Stimulated activated CD8-positive, alpha-beta memory T cell treated with anti-CD3 and anti-CD28 coated beads, Interleukin-7, amount 100 ng/mL, for 4 hours (primary cell): ENCODE results near the gene GPS1.

Experiments
- DNase-seq, 2 donors: peaks; one replicate each; pipeline ENCODE4 v3.0.0-alpha.2; 2020; ENCODE audit warnings: low read depth in 2 of 2

GPS1 gene

DNA sequence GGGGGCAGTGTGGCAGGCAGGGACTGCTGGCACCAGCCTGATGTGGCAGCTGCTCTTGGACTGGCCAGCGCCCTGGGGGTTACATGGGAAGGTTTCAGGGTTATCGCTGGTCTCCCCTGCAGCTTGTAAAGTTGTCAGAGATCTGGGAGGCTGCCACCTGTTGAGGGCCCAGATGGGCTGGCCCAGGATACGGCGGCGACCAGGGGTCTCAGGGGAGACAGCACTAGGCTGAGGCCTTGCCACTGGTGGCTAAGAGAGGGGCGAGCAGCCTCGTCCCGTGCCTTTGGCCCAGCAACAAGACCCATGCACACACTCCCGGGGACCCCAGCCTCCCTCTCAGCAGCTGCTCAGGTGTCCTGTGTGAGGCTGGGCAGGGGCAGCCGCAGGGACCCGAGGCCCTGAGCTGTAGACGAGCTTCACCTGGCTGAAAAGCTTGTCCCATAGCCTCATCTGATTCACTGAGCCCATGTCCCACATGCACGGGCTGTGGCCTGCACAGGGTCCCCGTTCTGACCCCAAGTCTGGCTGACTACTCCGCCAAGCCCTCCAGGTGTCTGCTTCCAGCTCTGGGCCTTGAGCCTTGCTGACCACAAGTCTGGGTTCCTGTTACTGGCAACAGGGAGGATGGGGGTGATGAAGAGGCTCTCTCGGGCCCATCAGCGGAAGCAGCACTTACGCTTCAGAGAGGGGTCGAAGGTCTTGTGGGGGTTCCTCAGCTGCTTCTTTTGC, 7.7 kb downstream of the GPS1 start:
- DNase-seq: no peak

DNA sequence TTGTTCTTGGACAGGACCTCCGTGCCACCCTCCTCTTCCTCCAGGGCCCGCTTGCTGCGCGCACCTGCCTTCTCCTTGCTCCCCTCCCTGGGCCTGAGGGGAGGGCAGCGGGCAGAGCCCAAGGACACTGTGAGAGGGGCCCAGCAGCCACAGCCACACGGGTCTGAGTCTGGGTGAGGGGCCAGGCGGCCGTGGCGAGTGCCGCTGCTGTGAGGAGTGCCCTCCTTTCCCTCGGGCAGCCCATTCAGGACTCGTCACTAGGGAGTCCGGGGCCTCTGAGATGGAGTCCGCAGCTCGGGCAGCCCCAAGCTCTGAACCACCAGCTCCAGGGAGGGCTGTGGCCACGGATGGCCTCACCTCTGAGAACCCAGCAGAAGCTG, 8.3 kb downstream of the GPS1 start:
- no peak for DNase-seq

- DNase-seq: no peak
Measured at GRCh38 chr17:82060614-82061013, 8.9 kb downstream of the GPS1 start.

GRCh38 chr17:82061047-82061925, 9.6 kb downstream of the GPS1 start:
- DNase-seq: no peak

DNA sequence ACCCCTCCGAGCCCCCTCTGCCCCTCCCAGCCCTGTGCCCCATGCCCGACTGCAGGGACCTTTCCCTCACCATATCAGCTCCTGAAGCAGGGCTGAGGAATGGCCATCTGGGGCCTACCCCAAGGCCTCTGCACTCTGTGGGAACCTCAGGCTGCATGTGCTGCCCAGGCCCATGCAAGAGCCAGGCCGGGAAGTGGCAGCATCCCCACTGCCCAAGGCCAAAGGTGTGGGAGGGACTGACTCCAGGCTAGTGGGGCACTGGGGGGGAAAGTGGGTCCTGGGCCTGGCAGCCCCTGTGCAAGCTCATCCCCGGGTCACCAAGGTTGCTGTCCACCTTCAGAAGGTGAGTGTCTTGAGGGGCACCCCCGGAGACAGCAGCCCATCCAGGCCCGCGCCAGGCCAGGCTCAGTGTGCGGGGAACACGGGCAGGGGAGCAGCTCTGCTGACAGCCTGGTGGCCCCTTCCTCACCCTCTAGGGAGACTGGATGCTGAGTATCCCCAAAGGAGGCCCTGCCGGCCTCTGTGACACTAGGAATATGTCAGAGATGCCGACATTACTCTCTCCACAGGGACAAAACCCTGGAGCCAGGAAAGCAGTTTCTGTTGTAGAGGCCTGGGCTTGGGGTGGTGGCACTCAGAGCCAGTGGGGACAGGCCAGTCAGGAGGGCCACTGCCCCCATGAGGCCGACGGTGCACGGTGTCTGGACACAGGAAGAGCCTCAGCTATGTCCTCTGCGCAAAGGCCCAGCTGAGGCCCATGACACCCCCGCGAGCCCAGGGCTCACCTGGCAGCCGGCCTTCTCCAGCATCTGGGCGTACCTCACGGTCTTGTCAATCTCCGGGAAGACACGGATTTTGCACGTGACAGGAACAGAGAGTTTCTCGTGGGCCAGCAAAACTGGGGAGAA, 10.6 kb downstream of the GPS1 start:
- no peak for DNase-seq

DNA sequence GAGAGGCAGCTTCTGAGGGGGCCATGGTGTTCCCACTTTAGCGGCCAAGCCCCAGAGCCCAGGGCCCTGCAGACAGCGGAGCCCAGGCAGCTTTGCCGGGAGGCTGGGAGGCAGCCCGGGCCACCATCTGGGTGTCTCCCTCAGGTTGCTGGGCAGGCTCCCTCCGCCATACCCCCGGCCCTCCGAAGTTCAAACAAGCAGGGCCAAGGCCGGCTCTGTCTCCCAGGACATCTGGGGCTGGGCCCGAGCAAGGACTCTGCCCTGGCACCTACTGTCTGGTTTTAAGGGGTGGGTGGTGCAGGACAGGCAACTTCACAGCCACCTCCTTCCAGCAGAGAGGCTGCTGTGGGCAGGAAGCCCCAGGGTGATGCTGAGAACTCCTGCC, 11.3 kb downstream of the GPS1 start:
- no peak for DNase-seq

DNA sequence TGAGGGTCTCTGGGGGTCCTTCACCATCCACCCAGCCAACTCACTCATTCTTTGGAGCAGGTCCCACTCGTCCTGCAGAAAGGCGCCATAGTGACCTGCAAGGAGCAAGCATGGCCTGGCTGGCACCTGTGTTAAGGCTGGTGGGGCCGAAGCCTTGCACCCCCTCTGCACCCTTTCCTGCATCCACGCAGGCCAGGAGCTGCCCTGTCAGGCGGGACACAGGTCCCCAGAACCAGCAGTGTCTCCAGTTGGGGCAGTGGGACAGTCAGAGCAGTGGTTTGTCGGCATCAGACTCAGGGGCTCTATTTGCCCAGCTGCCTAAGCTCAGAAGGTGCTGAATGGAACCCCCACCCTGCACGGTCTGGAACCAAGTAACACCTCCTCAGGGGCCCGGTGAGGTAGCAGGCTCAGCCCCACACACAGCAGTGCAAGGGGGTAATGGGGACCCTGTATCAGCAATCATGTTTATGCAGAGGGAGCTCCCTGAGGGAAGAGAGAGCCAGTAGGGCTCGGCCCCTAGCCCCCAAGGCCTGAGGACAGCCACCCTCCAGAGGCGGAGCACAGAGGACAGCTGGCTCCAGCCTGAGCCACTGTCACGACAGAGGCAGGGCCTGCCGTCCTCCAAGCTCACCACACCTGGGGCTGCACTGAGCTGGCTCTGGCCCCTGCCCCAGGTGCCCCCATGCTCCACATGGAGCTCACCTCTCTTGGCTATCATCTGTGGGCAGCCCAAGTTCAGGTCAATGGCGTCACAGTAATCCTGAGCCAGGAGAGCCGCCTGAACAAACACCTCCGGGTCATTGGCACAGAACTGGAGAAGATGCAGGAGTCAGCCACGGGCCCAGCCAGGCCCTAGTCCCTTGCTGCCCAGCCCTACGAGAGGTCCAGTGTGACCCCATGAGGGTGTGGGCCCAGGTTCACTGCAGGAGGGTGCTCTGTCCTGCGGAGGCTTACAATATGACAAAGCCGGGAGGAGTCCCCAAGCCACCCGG, 12.0 kb downstream of the GPS1 start:
- DNase-seq: no peak

GRCh38 chr17:82064433-82065192, 12.9 kb downstream of the GPS1 start:
- DNase-seq: no peak

DNA sequence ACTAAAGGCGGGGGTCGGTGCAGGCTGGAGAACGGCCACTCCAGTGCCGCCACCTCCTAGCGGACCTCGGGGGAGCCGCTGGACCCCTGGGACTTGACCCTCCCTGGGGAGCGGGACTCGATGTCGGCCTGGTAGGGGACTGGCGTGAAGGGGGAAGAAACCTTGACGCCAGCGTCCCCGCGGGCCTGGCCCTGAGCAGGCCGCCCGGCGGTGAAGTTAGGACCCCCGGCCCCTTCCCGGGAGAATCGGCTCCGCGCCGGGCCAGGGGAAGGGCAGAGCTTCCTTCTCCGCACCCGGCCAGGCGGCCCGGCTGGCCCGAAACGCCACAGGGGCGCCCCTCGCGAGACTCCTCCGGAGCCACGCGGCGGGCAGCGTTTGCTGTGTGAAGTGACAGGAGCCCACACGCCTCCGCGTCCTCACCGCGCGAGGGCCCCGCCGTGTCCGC, 13.5 kb downstream of the GPS1 start:
- DNase-seq: peak in 1 of 2 donors; percentile 25

DNA sequence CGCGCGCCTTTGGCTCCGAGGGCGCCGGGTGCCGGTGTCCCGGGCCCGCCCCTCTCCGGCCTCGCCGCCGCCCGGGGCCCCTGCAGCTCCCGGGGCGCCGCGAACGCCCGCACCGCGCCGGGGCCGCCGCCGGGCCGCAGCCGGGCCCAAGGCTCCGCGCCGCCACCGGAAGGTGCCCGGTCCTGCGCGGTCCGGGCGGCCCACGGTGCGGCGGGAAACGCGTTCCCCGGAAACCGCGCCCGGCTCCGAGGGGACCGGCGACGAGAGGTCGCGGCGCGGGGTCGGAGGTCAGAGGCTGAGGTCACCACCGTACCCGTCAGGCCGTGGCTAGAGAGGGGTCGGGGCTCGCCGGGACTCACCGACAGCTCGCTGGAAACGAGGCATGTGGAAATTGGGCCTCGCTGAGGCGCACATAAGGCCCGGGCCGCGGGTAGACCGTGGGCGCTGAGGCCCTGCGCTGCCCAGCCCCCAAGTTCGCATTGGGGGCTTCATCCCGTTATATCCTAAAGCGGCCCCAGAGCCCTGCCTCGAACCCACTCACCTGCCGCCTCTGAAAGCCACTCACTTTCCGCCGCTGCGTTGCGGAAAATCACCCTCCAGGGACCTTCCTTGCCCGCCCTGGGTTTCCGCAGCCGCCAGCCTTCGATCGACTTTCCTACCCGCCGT, 14.1 kb downstream of the GPS1 start, which contains the start of gene DUS1L:
DUS1L (minus strand) TSS at position 167 of the 666 bp plus-strand sequence. CDS start 745 bp downstream, outside the sequence.
- DNase-seq: peak; percentile 19 to 63

- DNase-seq: no peak
Measured at GRCh38 chr17:82070611-82071010, 18.9 kb downstream of the GPS1 start.

GRCh38 chr17:82072827-82073226, 21.1 kb downstream of the GPS1 start:
- DNase-seq: no peak

- no peak for DNase-seq
Measured at GRCh38 chr17:82073446-82073845, 21.7 kb downstream of the GPS1 start.

GRCh38 chr17:82076018-82076784, 24.5 kb downstream of the GPS1 start:
- DNase-seq: no peak

DNA sequence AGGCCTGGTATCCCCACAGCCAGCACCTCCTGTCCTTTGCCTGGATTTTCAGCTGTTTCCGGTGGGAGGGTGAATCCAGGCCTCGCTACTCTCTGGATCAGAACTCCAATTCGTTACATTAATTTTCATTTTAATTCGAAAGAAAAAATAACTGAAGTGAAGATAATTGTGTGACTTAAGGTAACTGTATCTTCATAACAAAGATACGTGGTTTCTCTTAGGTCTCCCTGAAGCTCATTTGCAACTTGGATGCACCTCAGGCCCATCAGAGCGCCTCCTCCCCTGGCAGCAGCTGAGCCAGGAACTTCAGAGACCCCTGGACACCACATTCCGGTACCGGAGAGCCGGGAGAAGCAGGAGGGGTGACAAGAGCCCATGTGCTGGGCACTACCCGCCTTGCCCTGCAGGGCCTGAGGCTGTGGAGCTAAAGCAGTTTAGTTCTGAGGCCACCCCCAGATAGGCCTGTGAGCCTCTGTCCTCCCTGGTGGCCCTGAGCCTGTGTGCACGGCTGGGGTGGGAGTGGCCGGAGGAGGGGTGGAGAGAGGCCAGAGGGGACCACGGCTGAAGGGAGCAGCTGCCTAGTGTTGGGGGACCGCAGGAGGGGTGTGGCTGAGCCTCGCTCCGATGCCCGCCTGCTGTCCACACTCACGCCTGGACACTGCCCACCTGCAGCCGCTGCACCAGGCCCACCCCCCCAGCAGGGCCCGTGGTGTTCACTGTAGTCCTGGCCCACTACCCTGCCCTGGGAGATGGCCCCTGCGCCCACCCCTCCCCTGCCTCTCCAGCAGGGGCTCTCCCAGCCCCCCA, 25.3 kb downstream of the GPS1 start:
- DNase-seq: no peak

DNA sequence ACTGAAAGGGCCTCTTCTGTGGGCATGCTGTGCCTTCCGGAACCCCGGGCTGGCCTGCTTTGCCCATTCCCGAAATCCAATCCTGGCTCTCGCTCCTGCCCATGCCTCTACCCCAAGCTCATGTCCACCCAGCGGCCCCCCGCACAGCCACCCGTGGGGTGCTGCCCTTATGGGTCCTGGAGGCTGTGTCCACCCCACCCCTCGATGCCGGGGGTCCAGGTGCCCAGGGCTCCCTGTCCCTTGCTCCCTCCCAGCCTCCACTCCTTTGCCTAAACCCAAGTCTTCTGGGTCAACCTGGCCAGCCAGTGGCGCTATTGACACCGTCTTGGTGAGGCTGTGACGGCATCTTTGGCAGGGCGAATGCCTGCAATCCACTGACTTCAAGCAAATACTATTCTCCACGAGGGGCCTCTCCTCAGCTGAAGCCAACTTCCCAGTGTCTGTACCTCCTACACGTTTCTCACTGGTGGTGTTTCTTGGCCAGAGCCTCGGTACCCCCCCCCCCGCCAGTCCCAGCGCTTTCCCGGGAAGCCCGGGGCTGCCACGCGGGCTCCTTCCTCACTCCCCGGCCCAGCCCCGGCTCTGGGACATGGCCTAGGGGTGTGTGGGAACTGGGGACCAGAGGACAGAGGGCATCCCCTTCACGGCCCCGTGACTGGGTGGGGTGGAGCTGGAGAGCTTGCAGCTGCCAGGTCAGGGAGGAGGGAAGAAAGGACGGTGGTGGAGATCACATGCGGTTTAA, 26.1 kb downstream of the GPS1 start:
- DNase-seq: no peak

- DNase-seq: no peak
Measured at GRCh38 chr17:82078433-82078832, 26.7 kb downstream of the GPS1 start.
